HG03196 (cell line): ENCODE measurements around the gene TESPA1.
"Not testable (repeated sequence)": the region's sequence is repeated elsewhere in the genome, so short reads cannot be mapped to it uniquely, and the experiment has no call there.

ENCODE experiments used
- ATAC-seq: cut with Tn5 transposase; IDR thresholded peaks from one replicate; pipeline ENCODE4 v1.9.1; 2021; ENCODE audit not compliant: unreplicated experiment

TESPA1 gene

GRCh38 chr12:54984658-54985376 is at the start of gene TESPA1:
Gene TESPA1, minus strand, starts transcription at chr12:54984762. Its CDS starts 10,200 bp downstream, at chr12:54974562.
- peak; percentile 96 for ATAC-seq

DNA sequence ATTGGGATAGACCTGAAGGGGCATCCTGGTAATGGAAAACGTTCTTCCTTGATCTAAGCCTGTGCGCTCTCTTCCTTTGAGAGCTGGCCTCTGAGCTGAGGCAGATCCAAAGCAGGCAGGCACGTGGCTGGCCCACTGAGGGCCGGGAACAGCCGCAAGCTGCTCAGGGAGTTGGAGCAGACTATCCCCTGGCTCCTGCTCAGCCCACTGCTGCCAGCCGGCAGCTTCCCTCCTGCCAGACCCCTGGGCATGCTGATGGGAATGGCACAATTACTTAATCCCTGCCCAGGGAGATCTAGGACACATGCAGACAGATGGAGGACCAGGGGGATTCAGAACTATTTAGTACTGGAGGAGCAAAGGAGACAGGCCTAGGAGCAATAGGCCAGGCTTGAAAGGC is 49.7 kb upstream of the TESPA1 start:
- no peak for ATAC-seq

DNA sequence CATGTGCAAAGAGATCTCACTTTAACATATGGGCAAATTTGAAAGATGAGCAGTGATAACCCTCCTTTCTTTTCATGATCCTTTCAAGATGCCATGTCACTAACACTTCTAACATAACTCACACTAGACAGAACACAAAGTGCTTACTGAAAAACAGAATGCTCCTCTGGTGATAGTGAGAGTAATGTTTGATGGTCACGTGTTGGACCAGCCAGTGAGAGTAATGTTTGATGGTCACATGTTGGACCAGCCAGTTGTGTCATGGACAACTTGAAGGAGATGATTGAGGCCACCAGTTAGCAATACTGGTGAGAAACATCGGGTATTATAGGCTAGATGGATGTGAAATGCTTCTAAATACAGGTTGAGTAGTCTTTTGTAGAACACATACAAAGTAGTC is 40.9 kb upstream of the TESPA1 start:
- no peak for ATAC-seq

GRCh38 chr12:55024575-55024974 is 40.0 kb upstream of the TESPA1 start:
- ATAC-seq: no peak

GRCh38 chr12:55019784-55020183 is 35.2 kb upstream of the TESPA1 start, which contains the start of gene NEUROD4:
Gene NEUROD4, plus strand, starts transcription at chr12:55019974. Its CDS starts 6,466 bp downstream, at chr12:55026440.
- ATAC-seq: no peak

DNA sequence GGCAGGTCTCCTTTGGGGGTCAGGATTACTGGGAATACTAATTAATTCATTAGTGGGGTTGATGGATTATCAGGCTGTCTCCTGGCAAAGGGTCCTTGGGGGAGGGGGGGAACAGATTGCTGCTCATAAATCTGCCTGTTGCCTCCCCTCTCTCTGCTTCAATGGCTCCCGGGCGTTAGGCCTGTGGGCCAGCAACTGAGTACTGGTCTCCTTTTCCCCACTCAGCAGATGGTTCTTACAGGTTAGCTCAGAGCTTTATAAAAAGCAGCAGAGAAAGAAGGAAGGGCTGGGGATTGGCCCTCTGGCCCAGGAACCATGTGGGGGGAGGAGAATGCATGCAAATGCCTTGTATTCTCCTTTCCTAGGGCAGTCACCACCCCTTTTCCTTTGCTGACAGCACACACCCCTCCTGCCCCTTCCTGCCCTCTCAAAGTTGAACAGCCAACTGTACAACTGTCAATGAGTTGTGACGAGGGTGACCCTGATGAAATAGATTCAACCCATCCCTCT is 32.9 kb upstream of the TESPA1 start:
- ATAC-seq: no peak

- ATAC-seq: no peak
Measured at GRCh38 chr12:55008944-55009585, 24.5 kb upstream of the TESPA1 start.

GRCh38 chr12:55002355-55002754 is 17.8 kb upstream of the TESPA1 start:
- no peak for ATAC-seq

DNA sequence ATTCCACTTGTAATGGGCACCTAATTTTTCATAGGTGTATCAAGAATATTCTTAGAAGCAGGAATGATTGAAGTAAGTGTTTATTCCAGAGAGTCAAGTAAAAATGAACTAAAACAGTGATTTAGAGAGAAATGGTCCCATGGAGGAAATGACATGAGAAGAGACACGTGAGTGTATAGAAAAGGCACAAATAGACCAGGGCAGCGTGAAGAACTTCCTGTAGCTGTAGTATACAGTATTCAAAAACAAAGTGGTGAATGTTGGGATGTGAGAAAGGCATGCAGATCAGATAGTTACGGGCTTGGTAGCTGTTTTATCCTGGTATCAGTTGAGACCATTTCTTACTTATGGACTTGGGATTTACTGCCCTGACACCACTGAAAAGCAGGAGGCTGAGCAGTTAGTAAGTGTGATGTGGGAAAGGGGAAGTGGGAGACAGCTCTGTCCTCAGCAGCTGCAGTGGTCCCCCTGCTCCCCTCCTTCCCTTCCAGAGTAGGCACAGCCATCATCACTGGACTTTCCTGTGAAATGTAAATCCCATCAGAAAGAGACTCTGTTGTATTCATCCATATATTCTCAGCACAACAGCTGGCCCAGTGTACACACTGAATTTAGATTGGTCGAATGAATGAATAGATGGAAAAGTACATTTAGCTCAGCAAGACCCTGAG is 16.8 kb upstream of the TESPA1 start:
- no peak for ATAC-seq

DNA sequence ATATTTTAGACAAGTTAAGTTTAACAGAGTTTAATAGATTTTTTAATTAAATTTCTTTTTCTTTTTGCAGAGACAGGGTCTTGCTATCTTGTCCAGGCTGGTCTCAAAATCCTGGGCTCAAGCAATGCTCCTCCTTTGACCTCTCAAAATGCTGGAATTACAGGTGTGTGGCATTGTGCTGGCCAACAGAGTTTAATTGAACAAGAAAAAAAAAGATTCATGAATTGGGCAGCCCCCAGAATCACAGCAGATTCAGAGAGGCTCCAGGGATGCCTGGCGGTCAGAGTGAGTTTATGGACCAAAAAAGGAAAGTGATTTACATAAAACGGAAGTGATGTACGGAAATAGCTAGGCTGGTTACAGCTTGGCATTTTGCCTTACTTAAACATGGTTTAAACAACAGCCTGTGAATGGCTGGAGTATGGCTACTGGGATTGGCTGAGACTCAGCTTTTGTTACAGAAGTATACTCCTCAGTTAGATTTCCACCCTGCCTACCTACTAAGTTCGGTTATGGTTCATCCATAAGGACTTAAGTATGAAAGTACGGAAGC is 14.5 kb upstream of the TESPA1 start:
- ATAC-seq: no peak

GRCh38 chr12:54997929-54998522 is 13.5 kb upstream of the TESPA1 start:
- ATAC-seq: no peak

- no peak for ATAC-seq
Measured at GRCh38 chr12:54996205-54996604, 11.6 kb upstream of the TESPA1 start.

DNA sequence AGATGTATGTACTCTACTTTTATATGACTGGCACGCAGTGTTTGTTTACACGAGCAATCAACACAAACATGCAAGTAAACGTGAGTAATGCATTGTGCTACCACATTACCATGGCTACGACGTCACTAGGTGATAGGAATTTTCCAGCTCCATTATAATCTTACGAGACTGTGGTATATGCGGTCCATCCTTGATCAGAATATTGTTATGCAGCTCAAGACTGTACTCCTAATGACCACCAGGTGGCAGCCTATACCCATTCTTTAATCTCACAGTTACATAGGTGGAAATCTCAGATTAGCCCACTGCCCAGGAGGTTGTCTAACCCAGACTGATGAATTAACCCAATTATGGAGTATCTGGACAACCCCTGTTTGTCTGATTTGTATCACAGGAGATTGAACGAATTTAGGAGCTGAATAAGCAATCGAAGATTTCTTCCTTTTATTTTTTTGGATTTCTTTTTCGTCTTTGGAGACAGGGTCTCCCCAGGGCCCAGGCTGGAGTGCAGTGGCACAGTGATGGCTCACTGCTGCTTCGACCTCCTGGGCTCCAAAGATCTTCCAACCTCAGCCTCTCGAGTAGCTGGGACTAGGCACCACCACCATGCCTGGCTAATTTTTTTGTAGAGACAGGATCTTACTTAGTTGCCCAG is 8.7 kb upstream of the TESPA1 start:
- no peak for ATAC-seq

- no peak for ATAC-seq
Measured at GRCh38 chr12:54991991-54992375, 7.4 kb upstream of the TESPA1 start.

GRCh38 chr12:54991161-54991990 is 6.8 kb upstream of the TESPA1 start:
- ATAC-seq: peak; percentile 80

GRCh38 chr12:54989829-54990228 is 5.3 kb upstream of the TESPA1 start:
- ATAC-seq: no peak

DNA sequence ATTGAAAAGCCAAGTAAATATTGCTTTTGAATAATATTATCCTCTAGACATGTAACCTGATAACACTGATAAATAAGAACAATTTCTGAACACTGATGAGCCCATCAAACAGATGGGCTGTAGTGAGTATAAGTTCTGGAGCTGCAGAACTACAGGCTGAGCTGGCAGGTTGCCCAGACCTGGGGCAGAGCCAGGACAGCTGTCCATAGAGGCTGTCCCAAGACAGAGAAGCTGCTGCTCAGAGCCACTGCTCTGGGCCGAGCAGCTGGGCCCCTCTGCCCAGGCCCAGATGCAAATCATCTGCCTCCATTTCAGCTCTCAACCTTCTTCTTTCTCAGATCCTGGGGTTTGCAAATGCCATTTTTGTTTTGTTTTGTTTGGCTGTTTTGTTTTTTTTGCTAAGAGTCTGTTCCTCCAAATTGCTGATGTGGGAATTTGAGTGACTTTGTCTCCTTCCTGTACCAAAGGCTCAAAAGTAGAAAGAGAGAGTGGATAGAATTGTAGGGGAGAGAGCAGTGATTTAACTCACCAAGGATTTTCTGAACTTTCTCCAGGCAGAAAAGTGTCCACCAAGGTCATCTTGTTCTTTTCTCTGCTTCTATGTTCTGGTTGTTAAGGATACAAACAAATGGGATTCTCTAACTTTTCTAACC is 4.0 kb upstream of the TESPA1 start:
- no peak for ATAC-seq

GRCh38 chr12:54987611-54988231 is 3.2 kb upstream of the TESPA1 start:
- ATAC-seq: no peak

- ATAC-seq: not testable (repeated sequence)
Measured at GRCh38 chr12:54986773-54987172, 2.2 kb upstream of the TESPA1 start.
